HepG2 (cell line): ENCODE data around the gene SULT1E1. TPM values are rescaled to one million over a fixed set of nuclear protein-coding genes. Genes with fewer than 3 reads are reported as not detected.

Experiments used
- AGO1 ChIP-seq: fragments of 200-400 bp; formaldehyde crosslinking; IDR thresholded peaks from 2 replicates; pipeline ENCODE4 v1.6.1; 2017; ENCODE audit warnings: mild to moderate bottlenecking, low read depth, low read length, moderate library complexity; ENCODE audit not compliant: poor library complexity, severe bottlenecking
- BRCA1 ChIP-seq: sonication (generic); formaldehyde crosslinking; IDR thresholded peaks from 2 replicates; pipeline ENCODE4 v1.4.0; 2020; ENCODE audit warnings: missing genetic modification reagents
- DRAP1 ChIP-seq: IDR thresholded peaks from 2 replicates; pipeline ENCODE4 v1.6.1; 2016; ENCODE audit warnings: missing genetic modification reagents, missing compliant biosample characterization
- EHMT2 ChIP-seq: fragments of 200-600 bp; sonication (generic); IDR thresholded peaks from 2 replicates; pipeline ENCODE4 v1.7.0; 2017; ENCODE audit warnings: antibody characterized with exemption, low read depth, low read length, borderline replicate concordance
- ETV6 ChIP-seq: sonication (generic); formaldehyde crosslinking; conservative IDR thresholded peaks from 2 replicates; pipeline ENCODE4 v1.4.0; 2020; ENCODE audit warnings: missing genetic modification reagents
- HOXD1 ChIP-seq: sonication (generic); formaldehyde crosslinking; IDR thresholded peaks from 2 replicates; pipeline ENCODE4 v1.5.0; 2020; ENCODE audit warnings: missing genetic modification reagents
- IKZF1 ChIP-seq: fragments of 450-650 bp; IDR thresholded peaks from 2 replicates; pipeline ENCODE4 v1.7.1; 2016
- MEF2D ChIP-seq: sonication (generic); formaldehyde crosslinking; IDR thresholded peaks from 2 replicates; pipeline ENCODE4 v1.5.1; 2020; ENCODE audit warnings: mild to moderate bottlenecking, missing genetic modification reagents
- MIER2 ChIP-seq: IDR thresholded peaks from 2 replicates; pipeline ENCODE4 v1.6.1; 2016; ENCODE audit warnings: missing biosample characterization, missing genetic modification reagents
- MIER3 ChIP-seq: IDR thresholded peaks from 2 replicates; pipeline ENCODE4 v1.6.1; 2016; ENCODE audit warnings: missing compliant biosample characterization, borderline replicate concordance
- MIXL1 ChIP-seq: IDR thresholded peaks from 2 replicates; pipeline ENCODE4 v1.6.1; 2016
- MXD3 ChIP-seq: IDR thresholded peaks from 2 replicates; pipeline ENCODE4 v1.6.1; 2016; ENCODE audit warnings: mild to moderate bottlenecking, missing biosample characterization, missing genetic modification reagents
- STAT5B ChIP-seq: sonication (generic); formaldehyde crosslinking; IDR thresholded peaks from 2 replicates; pipeline ENCODE4 v1.4.0; 2020; ENCODE audit warnings: missing genetic modification reagents
- TBX2 ChIP-seq: sonication (generic); formaldehyde crosslinking; IDR thresholded peaks from 2 replicates; pipeline ENCODE4 v1.5.0; 2020; ENCODE audit warnings: missing genetic modification reagents, mild to moderate bottlenecking, borderline replicate concordance
- TCF12 ChIP-seq, 2 experiments: fragments of 450-650 bp in 1 of 2; sonication (generic) in 1 of 2; formaldehyde crosslinking in 1 of 2; IDR thresholded peaks; 2 replicates each; pipeline versions ENCODE4 v1.6.1 to v1.8.0; 2017 to 2022; ENCODE audit warnings: antibody characterized with exemption in 1 of 2, mild to moderate bottlenecking in 1 of 2, missing genetic modification reagents in 1 of 2, moderate library complexity in 1 of 2
- TIGD3 ChIP-seq: sonication (generic); formaldehyde crosslinking; IDR thresholded peaks from 2 replicates; pipeline ENCODE4 v1.5.1; 2020; ENCODE audit warnings: mild to moderate bottlenecking, missing genetic modification reagents, borderline replicate concordance
- ZBTB21 ChIP-seq: sonication (generic); formaldehyde crosslinking; IDR thresholded peaks from 2 replicates; pipeline ENCODE4 v1.4.0; 2020; ENCODE audit warnings: missing genetic modification reagents
- ZFAT ChIP-seq: sonication (generic); formaldehyde crosslinking; conservative IDR thresholded peaks from 2 replicates; pipeline ENCODE4 v1.8.1; 2023; ENCODE audit warnings: missing genetic modification reagents, inconsistent platforms
- ZFP41 ChIP-seq: sonication (generic); formaldehyde crosslinking; IDR thresholded peaks from 2 replicates; pipeline ENCODE4 v1.4.0; 2020; ENCODE audit warnings: mild to moderate bottlenecking, missing genetic modification reagents, borderline replicate concordance
- ZNF260 ChIP-seq: sonication (generic); formaldehyde crosslinking; IDR thresholded peaks from 2 replicates; pipeline ENCODE4 v1.4.0; 2020; ENCODE audit warnings: missing genetic modification reagents, low read depth, mild to moderate bottlenecking, borderline replicate concordance
- ZNF30 ChIP-seq: sonication (generic); formaldehyde crosslinking; IDR thresholded peaks from 2 replicates; pipeline ENCODE4 v1.5.0; 2020; ENCODE audit warnings: mild to moderate bottlenecking, missing genetic modification reagents
- ZNF468 ChIP-seq: sonication (generic); formaldehyde crosslinking; IDR thresholded peaks from 2 replicates; pipeline ENCODE4 v1.8.0; 2022; ENCODE audit warnings: mild to moderate bottlenecking, moderate library complexity, missing genetic modification reagents
- ZNF510 ChIP-seq: sonication (generic); formaldehyde crosslinking; IDR thresholded peaks from 2 replicates; pipeline ENCODE4 v1.4.0; 2020; ENCODE audit warnings: low read depth, mild to moderate bottlenecking, missing genetic modification reagents
- ZNF607 ChIP-seq: sonication (generic); formaldehyde crosslinking; IDR thresholded peaks from 2 replicates; pipeline ENCODE4 v1.5.1; 2020; ENCODE audit warnings: missing genetic modification reagents, mild to moderate bottlenecking, borderline replicate concordance
- ZNF749 ChIP-seq: sonication (generic); formaldehyde crosslinking; IDR thresholded peaks from 2 replicates; pipeline ENCODE4 v1.8.0; 2022; ENCODE audit warnings: mild to moderate bottlenecking, missing genetic modification reagents, moderate library complexity, borderline replicate concordance
- polyA plus RNA-seq, 8 experiments: library from polyadenylated mRNA; depleted of rRNA in 3 of 8; stranded (reverse) in 7 of 8; unstranded in 1 of 8; fragments of >200 nt; fragmentation: Illumina TruSeq in 4 of 8; extraction: Trizol in 4 of 8; gene quantifications; 2 replicates each; pipeline versions ENCODE4 v1.2.1 to v1.2.3, GENCODE V29; 2011 to 2016; ENCODE audit warnings: low read depth in 4 of 8, missing spikeins in 1 of 8, mixed read lengths in 1 of 8; ENCODE audit not compliant: insufficient read depth in 1 of 8
- total RNA-seq, 5 experiments: library from RNA; depleted of rRNA; stranded (reverse); fragments of >200 nt; fragmentation: Illumina TruSeq; extraction: Trizol; gene quantifications; 2 replicates each; pipeline ENCODE4 v1.2.3, GENCODE V29; 2016; ENCODE audit warnings: low read depth in 1 of 5

The SULT1E1 gene
- total and polyA plus RNA-seq, 2 of the 13 experiments (the other 11 are each of a cell fraction or from before 2014, with no cell fraction given): 1.7 to 3.9 TPM

DNA sequence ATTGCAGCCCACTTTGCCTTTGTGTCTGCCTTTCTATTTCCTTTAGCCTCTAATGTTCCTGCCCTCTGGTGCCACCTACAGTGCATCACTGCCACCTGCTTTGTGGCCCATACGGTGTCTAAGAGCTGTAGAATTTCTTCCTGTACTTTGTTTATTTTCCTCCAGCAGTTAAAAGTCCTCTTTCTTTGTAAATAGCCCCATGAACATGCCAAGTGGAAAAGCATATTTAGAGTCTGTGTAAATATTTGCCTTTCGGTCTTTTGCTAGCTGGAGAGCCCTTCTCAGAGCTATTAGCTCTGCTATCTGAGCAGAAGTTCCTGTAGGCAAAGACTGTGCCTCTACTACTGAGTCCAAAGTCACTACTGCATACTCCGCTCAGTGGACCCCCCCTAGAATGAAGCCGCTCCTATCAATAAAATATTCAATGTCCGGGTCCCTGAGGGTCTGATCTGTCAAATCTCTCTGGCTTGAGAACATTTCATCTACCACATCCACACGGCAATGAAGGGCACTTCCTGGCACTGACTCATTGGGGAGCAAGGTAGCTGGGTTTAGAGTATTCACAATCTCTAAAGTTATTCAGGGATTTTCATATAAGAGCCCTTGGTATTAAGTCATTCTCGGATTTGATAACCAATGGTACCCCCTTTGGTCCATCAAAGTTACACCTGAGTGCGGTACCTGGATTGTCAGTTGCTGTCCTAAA lies 36.3 kb downstream of the SULT1E1 start (continued):
- TF ChIP-seq STAT5B (no peak), ETV6 (CRISPR knock-in tag) (no peak), ZFP41 (CRISPR knock-in tag) (no peak), HOXD1 (CRISPR knock-in tag) (0 out of 2 replicates have a peak, but pooled peaks have one; percentile 66), TCF12 (IDR thresholded peaks at IDR 0.05) (no peak), TCF12 (CRISPR knock-in tag; IDR thresholded peaks at IDR 0.05) (peak; percentile 86; the same call in 1 of the 2 replicates), ZBTB21 (CRISPR knock-in tag) (no peak), MIER3 (CRISPR knock-in tag) (peak; percentile 71; the same call in 1 of the 2 replicates), DRAP1 (0 out of 2 replicates have a peak, but pooled peaks have one; percentile 52), ZNF607 (CRISPR knock-in tag) (no peak; the same call in 1 of the 2 replicates), AGO1 (no peak), MIER2 (CRISPR knock-in tag) (peak; percentile 62), TBX2 (CRISPR knock-in tag) (peak; percentile 83; the same call in 1 of the 2 replicates), IKZF1 (no peak), ZNF749 (CRISPR knock-in tag) (0 out of 2 replicates have a peak, but pooled peaks have one; percentile 11), ZNF30 (no peak), ZNF468 (CRISPR knock-in tag) (no peak), ZFAT (CRISPR knock-in tag) (no peak), ZNF260 (CRISPR knock-in tag) (no peak), MEF2D (peak; percentile 84; the same call in 1 of the 2 replicates), ZNF510 (no peak), MXD3 (CRISPR knock-in tag) (no peak), EHMT2 (no peak), MIXL1 (peak; percentile 92; the same call in 1 of the 2 replicates), TIGD3 (CRISPR knock-in tag) (0 out of 2 replicates have a peak, but pooled peaks have one; percentile 38), BRCA1 (CRISPR knock-in tag) (no peak)
